OCI-LY1 (cell line): ENCODE data around the gene TNFAIP8L2.

Source experiments
- EZH2 ChIP-seq: fragments of 200-600 bp; sonication (generic), shearing (Covaris generic); IDR thresholded peaks from 2 replicates; pipeline ENCODE4 v1.8.0; 2017; ENCODE audit warnings: borderline replicate concordance, mixed run types, mild to moderate bottlenecking, antibody characterized with exemption, low read length, moderate library complexity, mixed read lengths
- TF ChIP-seq, protein P1 (sequence below): fragments of 200-600 bp; sonication (generic), shearing (Covaris generic); IDR thresholded peaks from 2 replicates; pipeline ENCODE4 v1.5.1; 2017; ENCODE audit warnings: mild to moderate bottlenecking, antibody characterized with exemption, low read length, moderate library complexity, mixed read lengths

DNA sequence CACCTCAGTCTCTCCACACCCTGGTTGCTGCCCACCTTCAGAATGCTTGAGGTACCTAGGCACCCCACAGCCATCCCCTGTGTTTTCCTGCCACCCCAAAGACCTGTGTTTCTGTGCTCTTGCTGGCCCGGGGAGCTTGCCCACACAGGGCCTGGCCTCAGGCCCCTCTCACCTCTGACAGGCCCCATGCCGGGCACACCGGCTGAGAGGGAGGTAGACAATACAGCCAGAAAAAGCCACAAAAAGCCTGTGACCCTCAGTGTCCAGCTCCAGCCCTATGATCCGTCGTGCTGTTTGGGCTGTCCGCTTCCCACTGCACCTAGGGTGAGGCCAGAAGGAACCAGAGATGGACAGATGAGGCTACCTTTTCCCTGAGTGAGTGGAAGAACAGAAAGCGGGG, 21.5 kb upstream of the TNFAIP8L2 start:
- TF ChIP-seq, protein P1, sequence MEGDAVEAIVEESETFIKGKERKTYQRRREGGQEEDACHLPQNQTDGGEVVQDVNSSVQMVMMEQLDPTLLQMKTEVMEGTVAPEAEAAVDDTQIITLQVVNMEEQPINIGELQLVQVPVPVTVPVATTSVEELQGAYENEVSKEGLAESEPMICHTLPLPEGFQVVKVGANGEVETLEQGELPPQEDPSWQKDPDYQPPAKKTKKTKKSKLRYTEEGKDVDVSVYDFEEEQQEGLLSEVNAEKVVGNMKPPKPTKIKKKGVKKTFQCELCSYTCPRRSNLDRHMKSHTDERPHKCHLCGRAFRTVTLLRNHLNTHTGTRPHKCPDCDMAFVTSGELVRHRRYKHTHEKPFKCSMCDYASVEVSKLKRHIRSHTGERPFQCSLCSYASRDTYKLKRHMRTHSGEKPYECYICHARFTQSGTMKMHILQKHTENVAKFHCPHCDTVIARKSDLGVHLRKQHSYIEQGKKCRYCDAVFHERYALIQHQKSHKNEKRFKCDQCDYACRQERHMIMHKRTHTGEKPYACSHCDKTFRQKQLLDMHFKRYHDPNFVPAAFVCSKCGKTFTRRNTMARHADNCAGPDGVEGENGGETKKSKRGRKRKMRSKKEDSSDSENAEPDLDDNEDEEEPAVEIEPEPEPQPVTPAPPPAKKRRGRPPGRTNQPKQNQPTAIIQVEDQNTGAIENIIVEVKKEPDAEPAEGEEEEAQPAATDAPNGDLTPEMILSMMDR = no peak
- no peak for TF ChIP-seq EZH2
